Measurements from ENCODE around the gene KBTBD6.
"Not testable (repeated sequence)": the region's sequence is repeated elsewhere in the genome, so short reads cannot be mapped to it uniquely, and the experiment has no call there.

Gene KBTBD6

DNA sequence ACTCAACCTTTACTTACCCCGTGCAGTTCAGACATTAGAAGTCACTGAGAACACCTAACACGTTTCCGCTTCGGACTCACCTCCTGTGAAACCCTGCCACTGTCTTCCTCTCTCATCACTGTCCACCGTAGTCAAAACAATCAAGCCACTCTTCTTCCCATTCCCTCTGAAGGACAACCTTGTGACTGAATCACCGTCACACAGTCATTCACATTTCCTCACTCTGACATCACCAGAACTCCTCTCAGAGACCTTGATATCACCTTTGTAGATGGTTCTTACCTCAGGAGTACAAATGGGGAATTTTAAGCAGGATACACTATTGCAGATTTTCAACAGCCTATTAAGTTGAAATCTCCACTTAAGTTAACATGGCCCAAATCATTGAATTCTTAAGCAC, 1.3 kb upstream of the KBTBD6 start:
- DNase-seq: no peak

DNA sequence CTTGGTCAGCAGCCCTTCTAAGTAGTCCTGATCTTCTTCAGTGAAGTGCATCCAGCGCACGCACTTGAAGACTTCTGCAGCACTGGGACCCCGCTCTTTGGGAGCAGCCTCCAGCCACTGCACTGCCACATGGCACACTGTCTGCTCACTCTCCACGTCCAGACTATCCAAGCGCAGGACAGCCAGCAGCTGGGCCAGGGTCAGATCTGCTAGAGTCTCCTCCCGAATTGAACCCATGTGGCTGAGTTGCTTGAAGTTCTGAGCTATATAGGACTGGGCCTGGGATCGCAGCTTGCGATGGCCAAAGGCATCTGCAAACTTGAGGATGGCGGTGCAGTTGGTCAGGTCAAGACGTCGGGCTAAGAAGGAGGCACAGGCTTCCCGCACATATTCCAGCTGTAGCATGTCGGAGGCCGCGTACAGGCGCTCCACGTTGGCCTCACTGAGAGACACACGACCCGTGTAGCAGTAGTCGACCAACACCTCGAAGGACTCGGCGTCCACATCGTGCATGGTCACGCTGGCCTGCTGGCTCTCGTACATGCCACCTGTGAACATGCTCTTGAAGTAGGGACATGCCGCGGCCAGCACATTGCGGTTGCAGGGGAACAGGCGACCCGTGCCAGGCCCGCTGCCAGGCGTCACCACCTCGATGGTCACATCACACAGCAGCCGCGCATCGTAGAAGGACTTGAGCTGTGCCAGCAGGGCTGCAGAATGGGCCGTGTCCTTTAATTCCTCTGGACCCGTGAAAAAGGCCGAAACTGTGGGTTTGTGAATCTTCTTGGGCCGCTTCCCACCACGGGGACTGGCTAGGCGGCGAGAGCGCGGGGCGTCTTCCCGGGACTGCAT, 716 bp downstream of the KBTBD6 start:
- DNase-seq: not testable (repeated sequence)

DNA sequence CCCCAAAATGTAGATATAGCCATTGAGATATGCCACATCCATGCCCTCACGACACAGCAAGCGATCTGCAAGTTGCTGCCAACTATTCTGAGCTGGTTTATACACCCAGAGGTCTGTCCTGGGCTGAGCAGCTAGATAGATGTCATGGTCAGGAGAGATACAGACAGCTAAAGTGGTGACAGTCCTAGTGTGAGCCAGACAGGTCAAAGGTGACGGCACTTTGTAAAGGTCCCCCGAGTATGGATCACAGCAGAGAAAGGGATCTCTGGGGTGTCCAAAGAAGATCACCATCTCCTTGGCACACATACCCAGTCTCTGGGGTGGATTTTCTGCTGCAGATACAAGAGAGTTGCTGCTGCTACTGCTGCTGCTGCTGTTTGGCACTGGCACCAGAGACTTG, 1.4 kb downstream of the KBTBD6 start:
- DNase-seq: not testable (repeated sequence)

DNA sequence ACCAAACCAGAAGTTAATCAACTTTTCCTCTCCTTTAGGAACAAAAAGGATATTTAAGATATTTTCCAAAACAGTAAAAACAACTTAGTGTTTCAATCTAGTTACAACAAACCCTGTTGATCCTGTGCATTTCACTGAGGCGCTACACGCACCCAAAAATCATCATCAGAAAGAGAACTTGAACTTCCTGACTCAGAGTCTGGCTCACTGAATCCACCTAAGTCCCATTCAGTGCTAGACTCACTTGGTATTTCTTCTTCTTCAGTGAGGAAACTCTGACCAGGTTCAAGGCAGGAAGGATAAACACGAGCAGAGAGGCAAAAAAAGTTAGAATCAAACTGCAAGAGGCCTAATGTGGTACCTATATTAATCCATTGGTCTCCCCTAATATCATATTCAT, 2.2 kb downstream of the KBTBD6 start:
- no peak for DNase-seq

DNA sequence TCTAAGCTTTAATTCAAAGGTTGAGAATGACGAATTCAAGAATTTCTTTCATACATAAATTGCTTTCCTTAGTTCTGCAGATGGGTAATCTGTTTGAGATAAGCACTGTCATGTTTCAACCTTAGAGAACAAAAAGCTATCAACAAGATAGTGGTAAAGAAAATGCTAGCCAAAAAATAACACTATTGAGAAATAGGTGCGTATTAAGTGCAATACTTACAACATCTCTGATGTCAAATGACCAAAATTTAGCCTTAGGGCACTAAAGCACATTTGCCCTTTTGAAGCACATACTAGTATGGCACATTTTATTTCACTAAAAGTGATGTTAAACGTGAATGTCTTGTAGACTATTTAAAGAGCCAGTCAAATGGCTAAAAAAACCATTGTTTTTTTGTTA, 4.9 kb downstream of the KBTBD6 start:
- DNase-seq: no peak

DNA sequence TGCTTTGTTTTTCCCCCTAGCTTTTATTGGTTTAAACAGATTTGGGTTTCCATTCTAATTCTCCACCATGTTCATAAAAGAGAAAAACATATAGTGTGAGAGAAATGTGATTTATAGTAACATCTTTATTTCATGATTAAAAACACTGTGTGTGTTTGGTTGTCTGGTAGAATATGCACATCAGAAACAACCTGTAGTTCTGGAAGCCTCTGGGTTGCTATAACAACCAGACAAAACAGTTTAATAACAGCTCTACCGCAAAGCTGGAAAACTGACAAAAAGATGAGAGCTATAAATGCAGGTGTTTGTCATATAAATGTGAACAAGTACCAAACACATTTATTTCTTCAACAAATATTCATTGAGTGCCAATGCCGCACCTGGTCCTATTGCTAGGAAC, 9.8 kb downstream of the KBTBD6 start:
- no peak for DNase-seq

DNA sequence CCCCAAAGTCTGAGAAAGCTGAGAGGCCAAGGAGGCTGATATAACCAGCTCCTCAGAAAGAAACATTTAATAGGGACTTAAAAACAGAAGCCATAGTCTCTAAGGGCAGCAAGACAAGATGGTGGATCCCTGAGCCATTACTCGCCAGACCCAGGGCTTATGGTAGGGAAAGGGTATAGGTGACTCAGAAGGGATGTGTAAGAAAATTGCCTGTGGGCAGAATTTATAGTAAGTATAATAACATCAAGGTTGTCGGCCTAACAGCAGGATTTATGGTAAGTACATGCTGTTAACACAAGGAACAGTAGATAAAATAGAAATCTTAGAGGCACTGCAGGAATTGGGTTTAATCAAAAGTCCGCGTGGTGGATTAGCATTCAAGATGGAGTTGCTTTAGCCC, 14.7 kb downstream of the KBTBD6 start:
- DNase-seq: no peak

DNA sequence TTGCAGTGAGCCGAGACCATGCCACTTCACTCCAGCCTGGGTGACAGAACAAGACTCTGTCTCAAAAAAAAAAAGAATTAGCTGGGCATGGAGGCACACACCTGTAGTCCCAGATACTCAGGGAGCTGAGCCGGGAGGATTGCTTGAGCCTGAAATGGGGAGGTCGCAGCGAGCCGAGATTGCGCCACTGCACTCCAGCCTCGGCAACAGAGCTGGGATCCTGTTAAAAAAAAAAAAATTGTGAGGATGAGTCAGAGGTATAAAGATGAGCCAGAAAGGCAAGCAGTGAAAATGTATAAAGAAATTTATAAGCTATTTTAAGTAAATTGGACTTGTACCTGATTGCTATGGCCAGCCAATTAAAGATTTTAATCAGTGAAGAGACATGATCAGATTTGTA, 21.1 kb downstream of the KBTBD6 start:
- no peak for DNase-seq

DNA sequence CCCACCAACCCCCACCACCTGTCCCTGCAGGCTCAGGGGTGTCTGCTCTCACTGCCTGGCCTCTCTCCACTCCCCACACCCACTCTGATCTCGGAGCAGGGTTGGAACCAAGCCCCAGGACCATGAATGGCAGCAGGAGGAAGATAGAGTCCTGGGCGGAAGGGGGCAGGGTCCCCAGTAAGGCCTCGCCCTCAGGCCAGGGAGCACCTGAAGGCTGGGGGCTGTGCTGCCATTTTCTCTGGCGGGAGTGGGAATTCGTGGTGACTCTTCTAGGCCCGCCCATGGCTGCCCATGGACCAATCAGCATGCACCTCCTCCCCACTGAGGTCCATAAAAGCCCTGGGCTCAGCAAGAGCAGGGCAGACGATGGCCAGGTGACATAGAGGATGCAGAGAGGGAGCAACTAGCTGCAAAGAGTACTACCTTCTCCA, 25.0 kb downstream of the KBTBD6 start:
- DNase-seq: no peak

DNA sequence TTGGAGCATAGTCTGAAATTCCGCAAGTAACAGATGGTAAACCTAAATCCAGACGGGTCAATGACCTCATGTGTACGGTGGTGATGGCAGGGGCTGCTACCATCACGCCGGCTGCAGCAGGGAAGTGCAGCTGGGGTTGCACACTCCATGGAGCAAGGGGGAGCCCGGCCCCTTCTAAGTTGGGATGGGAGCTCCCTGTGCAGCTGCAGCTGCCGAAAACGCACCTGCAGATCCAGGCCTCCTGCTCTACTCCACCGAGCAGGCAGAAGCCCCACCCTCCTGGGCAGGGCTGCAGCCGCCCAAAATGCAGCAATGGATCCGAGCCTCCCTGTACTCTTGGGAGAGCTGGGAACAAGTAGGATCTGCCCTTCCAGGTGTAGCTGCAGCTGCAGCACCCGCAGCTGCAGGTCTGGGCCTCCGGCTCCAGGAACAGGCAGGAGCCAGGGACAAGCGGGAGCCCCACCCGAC, 25.5 kb downstream of the KBTBD6 start:
- DNase-seq: no peak

DNA sequence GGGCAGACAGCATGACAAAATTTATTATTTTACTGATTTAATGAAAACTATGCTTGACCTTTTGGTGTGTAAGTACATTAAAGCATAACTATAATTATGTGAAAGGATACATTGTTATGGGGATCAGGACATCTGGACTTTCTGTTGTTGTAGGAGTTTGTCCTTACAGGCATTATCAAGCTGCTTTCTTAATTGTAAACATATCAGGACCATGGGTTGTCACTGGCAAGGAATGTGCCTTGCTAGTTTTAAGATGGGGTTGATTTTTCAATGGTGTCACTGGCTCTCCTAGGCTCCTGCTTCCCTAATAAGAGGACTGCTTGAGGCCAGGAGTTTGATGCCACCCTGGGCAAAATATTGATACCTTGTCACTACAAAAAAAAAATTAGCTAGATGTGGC, 32.6 kb downstream of the KBTBD6 start:
- DNase-seq: no peak

DNA sequence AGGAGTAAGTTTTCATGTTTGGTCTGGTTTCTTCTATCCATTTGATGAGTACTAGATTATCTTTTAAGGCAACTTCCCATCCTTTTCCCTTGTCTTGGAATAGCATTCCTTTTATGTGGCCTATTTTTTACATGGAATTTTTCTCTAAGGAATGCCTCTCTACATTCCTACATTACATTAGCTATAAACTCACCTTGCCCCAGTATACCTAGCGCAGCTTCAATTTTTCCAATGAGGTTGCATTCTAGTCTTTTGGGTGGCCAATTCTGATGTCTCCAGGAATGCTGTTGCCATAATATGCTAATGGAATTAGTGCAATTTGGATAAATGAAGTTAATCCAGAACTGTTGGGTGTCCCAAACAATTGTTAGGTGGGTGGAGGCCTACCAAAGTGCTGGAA, 33.8 kb downstream of the KBTBD6 start:
- DNase-seq: no peak

DNA sequence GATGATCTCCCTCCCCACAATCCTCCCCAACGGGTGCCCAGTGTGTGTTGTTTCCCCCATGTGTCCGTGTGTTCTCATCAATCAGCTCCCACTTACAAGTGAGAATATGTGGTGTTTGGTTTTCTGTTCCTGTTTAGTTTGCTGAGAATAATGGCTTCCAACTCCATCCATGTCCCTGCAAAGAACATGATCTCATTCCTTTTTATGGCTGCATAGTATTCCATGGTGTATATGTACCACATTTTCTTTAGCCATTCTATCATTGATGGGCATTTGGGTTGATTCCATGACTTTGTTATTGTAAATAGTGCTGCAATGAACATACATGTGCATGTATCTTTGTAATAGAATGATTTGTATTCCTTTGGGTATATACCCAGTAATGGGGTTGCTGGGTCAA, 36.9 kb downstream of the KBTBD6 start:
- DNase-seq: not testable (repeated sequence)

DNA sequence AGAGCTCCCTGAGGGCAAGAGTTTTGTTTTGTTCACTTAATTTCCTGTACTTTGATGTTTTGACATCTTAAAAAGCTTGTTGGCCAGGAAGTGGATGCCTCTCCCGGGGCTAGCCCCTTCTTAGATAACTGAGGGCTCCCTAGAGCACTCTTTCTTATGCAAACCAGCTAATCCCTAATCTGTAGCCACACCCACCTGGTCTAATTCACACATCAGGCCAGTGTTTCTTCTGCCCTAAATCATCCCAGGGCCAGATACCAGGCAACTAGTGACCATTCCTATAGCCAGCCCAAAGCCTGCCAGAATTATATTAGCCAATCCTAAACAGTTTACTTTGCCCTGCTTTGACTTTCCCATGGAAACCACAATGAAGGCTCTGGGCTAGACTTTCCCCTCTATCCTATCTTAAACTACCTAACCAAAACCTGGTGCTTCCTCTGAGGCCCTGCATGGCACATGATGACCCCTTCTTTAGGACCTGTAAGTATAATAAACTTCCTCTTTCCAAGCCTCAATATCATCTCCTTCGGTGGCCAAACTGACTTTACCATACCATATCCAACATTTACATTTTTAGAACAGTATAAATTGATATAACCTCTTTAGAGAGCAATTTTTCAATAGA, 46.5 kb downstream of the KBTBD6 start:
- no peak for DNase-seq

DNA sequence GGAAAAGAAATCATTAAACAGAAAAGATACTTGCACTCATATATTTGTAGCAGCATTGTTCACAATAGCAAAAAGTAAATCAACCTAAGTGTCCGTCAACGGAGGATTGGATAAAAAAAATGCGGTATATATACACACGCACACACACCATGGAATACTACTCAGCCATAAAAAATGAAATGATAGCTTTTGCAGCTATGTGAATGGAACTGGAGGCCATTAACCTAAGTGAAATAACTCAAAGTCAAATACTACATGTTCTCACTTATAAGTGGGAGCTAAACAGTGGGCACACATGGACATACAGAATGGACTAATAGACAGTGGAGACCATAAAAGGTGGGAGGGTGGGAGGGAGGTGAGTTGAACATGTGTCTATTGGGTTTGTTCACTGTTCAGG, 52.9 kb downstream of the KBTBD6 start:
- no peak for DNase-seq
